ENCODE measurements around the gene NOD1. TPM values are rescaled to one million over a fixed set of nuclear protein-coding genes. Genes with fewer than 3 reads are reported as not detected.

Gene NOD1
- total and polyA plus RNA-seq, 2 of the 13 experiments (the other 11 are each of a cell fraction or from before 2014, with no cell fraction given): 1.7 to 2.9 TPM

DNA sequence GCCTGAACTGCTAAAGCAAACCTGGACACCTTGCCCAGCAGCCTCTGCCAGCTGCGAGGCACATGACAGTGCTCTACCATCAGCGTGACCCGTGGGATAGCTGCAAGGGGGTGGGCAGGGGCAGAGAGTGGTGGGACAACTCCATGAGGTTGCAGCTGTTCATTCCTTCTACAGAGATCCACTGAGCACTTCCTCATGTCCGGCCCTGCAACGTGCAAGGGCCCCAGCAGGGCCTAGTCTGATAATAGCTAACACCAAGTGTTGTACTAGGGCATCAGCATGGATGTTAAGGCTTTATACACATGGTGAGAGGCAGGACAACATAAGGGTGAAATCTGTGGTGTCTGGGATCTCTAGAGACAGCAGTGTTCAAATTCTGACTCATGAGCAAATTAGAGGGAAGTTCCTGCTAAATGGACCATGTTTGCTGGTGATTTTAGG, 14.3 kb downstream of the NOD1 start (continued):
- no peak for TF ChIP-seq ZNF333 (CRISPR knock-in tag; IDR thresholded peaks at IDR 0.05; ENCODE audit: borderline replicate concordance)
- TF ChIP-seq, protein P1, sequence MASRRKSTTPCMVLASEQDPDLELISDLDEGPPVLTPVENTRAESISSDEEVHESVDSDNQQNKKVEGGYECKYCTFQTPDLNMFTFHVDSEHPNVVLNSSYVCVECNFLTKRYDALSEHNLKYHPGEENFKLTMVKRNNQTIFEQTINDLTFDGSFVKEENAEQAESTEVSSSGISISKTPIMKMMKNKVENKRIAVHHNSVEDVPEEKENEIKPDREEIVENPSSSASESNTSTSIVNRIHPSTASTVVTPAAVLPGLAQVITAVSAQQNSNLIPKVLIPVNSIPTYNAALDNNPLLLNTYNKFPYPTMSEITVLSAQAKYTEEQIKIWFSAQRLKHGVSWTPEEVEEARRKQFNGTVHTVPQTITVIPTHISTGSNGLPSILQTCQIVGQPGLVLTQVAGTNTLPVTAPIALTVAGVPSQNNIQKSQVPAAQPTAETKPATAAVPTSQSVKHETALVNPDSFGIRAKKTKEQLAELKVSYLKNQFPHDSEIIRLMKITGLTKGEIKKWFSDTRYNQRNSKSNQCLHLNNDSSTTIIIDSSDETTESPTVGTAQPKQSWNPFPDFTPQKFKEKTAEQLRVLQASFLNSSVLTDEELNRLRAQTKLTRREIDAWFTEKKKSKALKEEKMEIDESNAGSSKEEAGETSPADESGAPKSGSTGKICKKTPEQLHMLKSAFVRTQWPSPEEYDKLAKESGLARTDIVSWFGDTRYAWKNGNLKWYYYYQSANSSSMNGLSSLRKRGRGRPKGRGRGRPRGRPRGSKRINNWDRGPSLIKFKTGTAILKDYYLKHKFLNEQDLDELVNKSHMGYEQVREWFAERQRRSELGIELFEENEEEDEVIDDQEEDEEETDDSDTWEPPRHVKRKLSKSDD (CRISPR knock-in tag; IDR thresholded peaks at IDR 0.05; ENCODE audit: low read depth): no peak
- TF ChIP-seq ETV5 (CRISPR knock-in tag; IDR thresholded peaks at IDR 0.05; ENCODE audit: borderline replicate concordance): no peak
- TF ChIP-seq NR2F1 (CRISPR knock-in tag; IDR thresholded peaks at IDR 0.05): no peak
- no peak for TF ChIP-seq TGIF2 (CRISPR knock-in tag; IDR thresholded peaks at IDR 0.05)
- no peak for TF ChIP-seq ZNF484 (CRISPR knock-in tag; IDR thresholded peaks at IDR 0.05; ENCODE audit: borderline replicate concordance, low read depth)
- no peak for TF ChIP-seq FOXA3 (CRISPR knock-in tag; IDR thresholded peaks at IDR 0.05)
- TF ChIP-seq ADNP (CRISPR knock-in tag; IDR thresholded peaks at IDR 0.05): no peak
- TF ChIP-seq ZNF644 (CRISPR knock-in tag; IDR thresholded peaks at IDR 0.05; ENCODE audit: low read depth): no peak
- no peak for TF ChIP-seq FOSL1 (CRISPR knock-in tag; IDR thresholded peaks at IDR 0.05; ENCODE audit: borderline replicate concordance)
- no peak for TF ChIP-seq ZBTB21 (CRISPR knock-in tag; IDR thresholded peaks at IDR 0.05)

DNA sequence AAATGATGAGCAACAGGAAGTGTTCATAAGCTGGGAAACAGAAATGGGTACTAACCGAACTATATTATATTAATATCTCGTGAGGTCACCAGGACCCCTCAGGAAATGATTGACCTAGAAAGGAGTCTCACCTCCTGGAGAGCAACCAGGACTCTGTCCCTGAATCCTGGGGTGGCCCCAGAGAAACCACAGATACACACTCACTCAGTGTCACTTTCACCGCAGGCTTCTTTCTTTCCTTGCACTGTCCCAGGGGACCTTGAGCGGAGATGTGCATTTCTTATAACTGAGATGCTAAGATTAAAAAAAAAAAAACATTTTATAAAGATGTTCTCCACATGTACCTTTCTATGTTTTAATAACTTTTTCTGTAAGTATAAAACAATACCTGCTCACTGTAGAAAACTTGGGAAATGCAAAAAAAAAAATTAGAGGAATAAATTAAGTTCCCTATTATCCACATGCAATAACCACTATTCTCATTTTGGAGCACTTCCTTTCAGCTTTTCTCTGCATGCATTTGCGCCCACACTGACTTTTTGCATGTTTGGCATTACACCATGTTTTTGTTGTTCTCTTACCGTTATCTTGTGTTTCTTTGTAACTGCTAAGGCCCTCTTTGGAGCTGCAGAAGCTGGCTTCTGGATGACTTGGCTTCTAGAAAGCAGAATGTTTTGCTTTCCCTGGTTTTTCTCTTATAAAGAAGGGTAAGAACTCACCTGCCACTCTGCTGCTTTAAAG, 15.0 kb downstream of the NOD1 start:
- CTCF ChIA-PET (ENCODE audit: low intra/inter-chr PET ratio, low total read pairs): no interaction called here
- Histone ChIP-seq H3K27me3 (ENCODE audit: control insufficient read depth in 1 of 2, insufficient read depth in 2 of 2, low read length in 2 of 2) (no peaks in the 10 kb centered on the region), H3K36me3 (replicated peaks in 1 of 2; ENCODE audit: control insufficient read depth in 1 of 2, insufficient read depth in 2 of 2, low read length in 2 of 2) (no peaks in the 10 kb centered on the region), H3K4me2 (ENCODE audit: low read depth, low read length) (no peak overlapping the region), H3K9ac (ENCODE audit: insufficient read depth, low read depth, low read length) (no peak overlapping the region), H3K79me2 (ENCODE audit: insufficient read depth, low read length) (no peaks in the 10 kb centered on the region), H3K4me3 (replicated peaks in 1 of 3; ENCODE audit: insufficient read depth in 1 of 3, low read depth in 2 of 3, low read length in 3 of 3) (no peak overlapping the region), H3K4me1 (ENCODE audit: insufficient read depth, low read length) (peaks cover 24% of the 10 kb centered on the region), H4K20me1 (ENCODE audit: insufficient read depth, low read length) (no peaks in the 10 kb centered on the region), H3K9me3 (ENCODE audit: low read length) (no peaks in the 10 kb centered on the region), H3K27ac (ENCODE audit: extremely low read length, insufficient read depth, low read length) (no peak overlapping the region), H2AFZ (ENCODE audit: low read length) (no peak overlapping the region)
- BruUV-seq (replicated peaks): no TSS peak
- intact Hi-C loops (cut with micrococcal nuclease; ENCODE audit: unreplicated experiment): no loop called here
- ATAC-seq (no peak), DNase-seq (ENCODE audit: low spot score) (no peak), FAIRE-seq (no peak)
- in situ Hi-C loops (cut with HindIII; ENCODE audit: extremely low pct_ligation_motif_present, low pct_unique_long_range_greater_than_20kb): no loop called here
- POLR2A ChIA-PET: no interaction called here
- 89% methylated on average over 6 of the region's 6 CpGs for WGBS (ENCODE audit: low lambda C conversion rate)
- TF ChIP-seq ZNF138 (CRISPR knock-in tag; IDR thresholded peaks at IDR 0.05; ENCODE audit: low read depth) (no peak), ATF1 (CRISPR knock-in tag; IDR thresholded peaks at IDR 0.05) (no peak), SIX4 (CRISPR knock-in tag; IDR thresholded peaks at IDR 0.05) (no peak), SP4 (CRISPR knock-in tag; IDR thresholded peaks at IDR 0.05) (no peak)
- TF ChIP-seq, protein P2, sequence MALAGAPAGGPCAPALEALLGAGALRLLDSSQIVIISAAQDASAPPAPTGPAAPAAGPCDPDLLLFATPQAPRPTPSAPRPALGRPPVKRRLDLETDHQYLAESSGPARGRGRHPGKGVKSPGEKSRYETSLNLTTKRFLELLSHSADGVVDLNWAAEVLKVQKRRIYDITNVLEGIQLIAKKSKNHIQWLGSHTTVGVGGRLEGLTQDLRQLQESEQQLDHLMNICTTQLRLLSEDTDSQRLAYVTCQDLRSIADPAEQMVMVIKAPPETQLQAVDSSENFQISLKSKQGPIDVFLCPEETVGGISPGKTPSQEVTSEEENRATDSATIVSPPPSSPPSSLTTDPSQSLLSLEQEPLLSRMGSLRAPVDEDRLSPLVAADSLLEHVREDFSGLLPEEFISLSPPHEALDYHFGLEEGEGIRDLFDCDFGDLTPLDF (CRISPR knock-in tag; IDR thresholded peaks at IDR 0.05): no peak

Data from HepG2 (cell line).